NCI-H146 treated with DMSO at 0.1 percent for 48 hours (cell line): ENCODE results near the gene CSTPP1.

Experiments
- DNase-seq: peaks from one replicate; lab custom pipeline; 2025; ENCODE audit not compliant: unreplicated experiment; lab: John Stamatoyannopoulos, UW

Gene CSTPP1

DNA sequence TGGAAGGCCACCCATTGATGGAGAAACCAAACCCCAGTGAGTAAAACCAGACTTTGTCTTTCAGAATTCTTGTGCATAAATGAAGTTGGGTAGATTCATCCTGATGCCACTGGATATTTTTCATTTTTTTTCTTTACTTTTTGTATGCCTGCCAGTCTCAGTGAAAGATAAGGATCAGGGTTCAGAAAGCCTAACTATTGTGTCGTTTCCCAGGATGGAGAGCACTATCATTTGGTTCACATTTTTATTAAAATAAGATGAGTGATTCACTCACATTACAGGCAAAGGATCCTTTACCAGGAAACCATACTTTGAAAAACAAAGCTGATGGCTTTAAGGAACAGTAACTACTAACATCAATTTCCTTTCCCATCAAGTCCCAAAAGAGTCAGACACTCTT is 188.1 kb downstream of the CSTPP1 start:
- DNase-seq: no peak

GRCh38 chr11:47125083-47125482 is 188.5 kb downstream of the CSTPP1 start:
- no peak for DNase-seq

DNA sequence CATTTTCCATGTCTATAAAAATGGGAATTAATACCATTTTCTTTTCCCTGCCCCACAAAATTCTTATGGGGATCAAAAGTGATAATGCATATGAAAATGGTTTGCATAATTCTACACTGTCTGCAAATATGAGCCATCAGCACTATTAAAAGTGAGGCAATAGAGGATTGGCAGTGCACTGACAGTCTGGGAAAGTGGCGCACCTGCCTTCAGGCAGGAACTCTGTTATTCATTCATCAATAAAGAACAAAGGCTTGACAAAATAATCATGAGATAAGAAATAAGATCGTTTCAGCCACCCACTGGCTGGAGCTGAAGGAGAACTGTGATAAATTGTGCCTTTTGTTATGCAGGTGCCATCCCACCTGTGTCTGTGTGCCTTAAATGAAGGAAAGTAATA is 190.7 kb downstream of the CSTPP1 start:
- DNase-seq: peak; percentile 99

DNA sequence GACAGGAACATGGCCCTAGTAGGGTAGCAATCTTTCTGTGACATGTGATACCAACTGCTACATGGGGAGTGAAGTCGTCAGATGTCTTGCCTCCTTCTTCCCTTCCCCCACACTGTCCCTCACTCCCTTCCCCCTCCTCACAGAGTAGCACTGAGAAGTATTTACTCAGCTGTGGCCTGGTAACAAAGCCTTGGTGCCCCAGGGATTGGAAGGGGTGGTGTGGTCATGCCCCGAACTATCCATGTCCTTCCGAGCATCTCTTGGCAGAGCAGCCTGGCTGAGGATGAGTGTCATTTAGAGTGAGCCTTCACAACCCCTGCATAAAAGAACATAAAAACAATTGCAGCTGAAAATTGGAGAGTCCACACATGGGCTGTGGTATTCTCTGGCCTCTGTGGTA is 194.0 kb downstream of the CSTPP1 start:
- peak; percentile 95 for DNase-seq

DNA sequence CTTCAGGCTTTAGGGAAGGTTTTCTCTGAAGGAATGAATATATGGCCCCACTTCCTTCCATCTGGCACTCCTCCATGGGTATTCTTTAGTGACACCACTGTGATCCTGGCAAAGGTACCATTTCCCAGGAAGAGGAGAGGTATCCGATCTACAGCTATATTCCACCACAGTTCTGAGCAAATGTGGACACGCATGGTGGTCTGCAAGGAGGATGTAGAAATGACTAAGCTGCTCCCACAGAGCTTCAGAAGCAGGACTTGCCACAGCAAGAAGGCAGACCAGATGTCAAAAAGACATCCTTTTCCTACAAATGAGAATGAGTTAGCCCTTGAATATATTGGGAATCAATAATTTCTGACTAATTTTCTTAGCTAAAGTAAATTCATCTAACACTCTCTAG is 194.6 kb downstream of the CSTPP1 start:
- no peak for DNase-seq

DNA sequence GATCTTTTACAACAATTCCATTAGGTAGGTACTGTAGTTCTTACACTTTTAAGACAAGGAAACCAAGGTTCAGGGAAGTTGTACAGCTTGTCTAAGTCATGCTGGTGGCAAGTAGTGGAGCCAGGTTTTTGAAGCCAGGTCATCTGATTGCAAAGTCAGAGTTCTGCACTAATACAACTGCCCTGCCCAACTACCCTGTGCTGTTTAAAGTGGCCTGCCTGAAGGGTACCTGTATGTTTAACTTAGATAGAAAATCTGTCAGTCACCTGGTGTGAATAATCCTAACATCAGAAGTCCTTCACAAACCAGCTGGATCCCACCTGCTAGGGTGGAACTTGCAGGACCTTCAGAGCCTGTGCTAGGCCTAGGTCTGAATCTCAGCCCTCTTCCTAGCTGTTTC is 195.9 kb downstream of the CSTPP1 start:
- DNase-seq: no peak

GRCh38 chr11:47132981-47133380 is 196.4 kb downstream of the CSTPP1 start:
- no peak for DNase-seq

DNA sequence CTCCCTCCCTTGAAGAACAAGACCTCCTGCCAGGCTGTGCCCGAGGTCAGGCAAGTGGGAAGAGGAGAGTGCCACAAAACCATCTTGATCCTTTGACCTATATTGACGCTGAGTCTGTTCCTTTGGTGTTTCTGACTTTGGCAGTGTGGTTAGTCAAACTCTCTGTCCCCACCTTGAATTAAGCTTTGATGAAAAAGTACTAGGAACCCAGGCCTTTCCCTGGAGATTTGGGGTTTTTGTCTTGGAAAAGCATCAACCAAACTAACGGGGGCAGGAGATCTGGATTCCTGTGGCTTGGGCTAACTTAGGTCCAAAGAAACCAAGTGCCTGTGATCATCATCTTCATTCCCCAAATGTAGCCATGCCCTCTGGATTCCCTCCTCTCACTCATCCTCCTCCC is 199.8 kb downstream of the CSTPP1 start:
- DNase-seq: no peak

DNA sequence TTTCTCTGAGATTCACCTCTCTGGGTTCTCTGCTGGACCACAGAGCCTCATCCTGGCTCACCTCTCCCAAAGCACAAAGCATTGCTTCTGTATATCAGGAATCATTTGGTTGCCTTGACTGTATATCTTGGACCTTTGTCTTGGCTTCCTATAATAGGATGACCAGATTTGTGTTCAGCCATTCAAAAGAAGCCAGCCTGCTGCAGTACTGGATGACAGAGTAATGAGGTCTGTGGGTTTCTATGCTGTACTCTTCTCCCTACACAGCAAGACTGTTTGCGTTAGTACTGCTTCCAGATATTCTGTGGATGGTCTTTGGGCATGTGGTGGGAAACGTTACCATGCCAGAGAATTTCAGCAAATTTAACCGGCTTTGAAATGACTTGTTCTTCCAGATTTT is 200.4 kb downstream of the CSTPP1 start:
- DNase-seq: no peak

- no peak for DNase-seq
These were observed 200.9 kb downstream of the CSTPP1 start for GRCh38 chr11:47137476-47137875.

- no peak for DNase-seq
These were observed 203.3 kb downstream of the CSTPP1 start for GRCh38 chr11:47139878-47140277.

- DNase-seq: peak; percentile 65
These were observed 206.8 kb downstream of the CSTPP1 start for GRCh38 chr11:47143322-47143721.

GRCh38 chr11:47144541-47144940 is 208.0 kb downstream of the CSTPP1 start:
- DNase-seq: no peak

GRCh38 chr11:47147250-47147649 is 210.7 kb downstream of the CSTPP1 start:
- no peak for DNase-seq

GRCh38 chr11:47147681-47148080 is 211.1 kb downstream of the CSTPP1 start:
- no peak for DNase-seq

DNA sequence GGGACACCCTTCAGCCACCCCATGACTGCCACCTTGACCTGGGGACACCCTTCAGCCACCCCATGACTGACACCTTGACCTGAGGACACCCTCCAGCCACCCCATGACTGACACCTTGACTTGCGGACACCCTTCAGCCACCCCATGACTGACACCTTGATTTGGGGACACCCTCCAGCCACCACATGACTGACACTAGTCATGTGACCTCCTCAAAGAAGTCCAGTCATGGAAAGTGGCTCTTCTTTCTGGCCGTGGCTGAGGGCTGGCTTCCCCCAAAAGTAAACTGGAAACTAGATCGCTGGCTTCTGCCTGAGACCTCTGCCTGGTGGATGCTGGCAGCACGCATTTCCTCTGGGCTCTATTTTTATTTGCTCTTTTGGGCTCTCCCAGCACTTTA is 211.7 kb downstream of the CSTPP1 start:
- DNase-seq: no peak

- no peak for DNase-seq
These were observed 212.5 kb downstream of the CSTPP1 start for GRCh38 chr11:47148903-47149531.

- no peak for DNase-seq
These were observed 213.2 kb downstream of the CSTPP1 start for GRCh38 chr11:47149782-47150181.

- no peak for DNase-seq
These were observed 215.8 kb downstream of the CSTPP1 start for GRCh38 chr11:47152126-47152952.

DNA sequence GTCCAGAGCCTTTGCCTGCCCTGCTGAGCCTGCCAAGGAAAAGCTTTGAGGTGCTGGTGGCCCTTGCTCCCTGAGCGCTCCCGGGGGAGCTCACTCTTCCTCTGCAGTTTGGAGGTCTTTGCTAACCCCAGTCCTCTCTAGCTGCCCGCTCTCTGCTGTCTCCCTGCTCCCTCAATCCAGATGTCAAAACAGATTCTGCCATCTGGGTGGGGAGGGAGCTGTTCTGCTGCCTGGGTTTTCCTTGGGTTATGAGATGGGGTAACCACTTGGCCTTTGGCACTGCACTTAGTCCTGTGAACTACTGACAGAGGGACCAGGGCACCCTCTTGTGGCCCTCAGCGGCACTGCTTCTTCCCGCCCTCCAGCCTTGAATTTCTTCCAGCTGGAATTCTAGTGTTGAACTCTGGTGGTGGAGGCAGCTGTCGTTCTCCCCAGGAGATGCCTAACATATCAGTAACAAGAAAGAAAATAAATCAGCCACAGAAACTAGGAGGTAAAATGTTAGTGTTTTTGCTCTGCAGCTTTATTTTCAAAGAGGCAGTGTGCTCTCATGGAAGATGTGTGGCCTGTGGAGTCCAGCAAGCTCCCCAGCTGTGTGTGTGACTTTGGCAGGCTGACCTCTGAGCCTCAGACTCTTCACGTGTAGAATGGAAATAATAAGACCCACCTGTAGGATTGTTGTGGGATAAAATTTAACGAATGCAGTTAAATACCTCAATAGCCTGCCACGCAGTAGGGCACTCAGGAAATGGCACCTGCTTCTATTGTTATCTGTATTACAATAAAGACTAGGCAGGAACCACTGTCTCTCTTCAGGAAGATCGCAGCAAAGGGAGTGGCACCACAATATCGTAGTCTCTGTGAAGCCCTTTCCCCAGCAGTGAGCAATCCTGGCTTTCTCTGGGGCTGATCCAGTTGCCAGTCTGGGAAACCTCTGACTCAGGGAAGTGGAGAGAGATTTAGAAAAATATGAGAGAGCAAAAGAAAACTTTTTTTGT is 216.7 kb downstream of the CSTPP1 start:
- DNase-seq: peak; percentile 88
